Stomach (tissue), 9 donors: ENCODE data around the gene CXXC4. TPM values are rescaled to one million over a fixed set of nuclear protein-coding genes. Genes with fewer than 3 reads are reported as not detected.

Source experiments
- DNase-seq, 2 donors: peaks; one replicate each; pipeline versions ENCODE4 v3.0.0 to v3.0.0-alpha.2; 2013 to 2019
- H3K27ac ChIP-seq, 5 donors: fragments of 200-600 bp in 4 of 5; sonication (generic) in 4 of 5; one replicate each; pipeline ENCODE4 v1.5.1; 2013 to 2019; ENCODE audit warnings: mild to moderate bottlenecking in 1 of 5, moderate library complexity in 1 of 5
- H3K27me3 ChIP-seq, 3 donors: fragments of 200-600 bp; sonication (generic); one replicate each; pipeline ENCODE4 v1.5.1; 2017 to 2019; ENCODE audit warnings: mixed run types in 1 of 3
- H3K36me3 ChIP-seq, 4 donors: fragments of 200-600 bp; sonication (generic); 1 replicate in 3 of 4; 2 replicates in 1 of 4; pipeline ENCODE4 v1.5.1; 2016 to 2019
- H3K4me1 ChIP-seq, 4 donors: fragments of 200-600 bp; sonication (generic); one replicate each; pipeline ENCODE4 v1.5.1; 2016 to 2019
- H3K4me3 ChIP-seq, 4 donors: fragments of 200-600 bp; sonication (generic) in 3 of 4; one replicate each; pipeline ENCODE4 v1.5.1; 2016 to 2019; ENCODE audit warnings: mild to moderate bottlenecking in 1 of 4
- H3K9me3 ChIP-seq, 4 donors: fragments of 200-600 bp; sonication (generic); one replicate each; pipeline ENCODE4 v1.5.1; 2016 to 2019
- EP300 ChIP-seq: sonication (generic); formaldehyde crosslinking; IDR thresholded peaks from one replicate; pipeline ENCODE4 v1.6.1; 2017; ENCODE audit warnings: antibody characterized with exemption
- POLR2A ChIP-seq, 4 donors: fragments of 450-650 bp; IDR thresholded peaks; one replicate each; pipeline ENCODE4 v1.6.1; 2016; ENCODE audit warnings: antibody characterized with exemption in 4 of 4, control low read depth in 2 of 4, mild to moderate bottlenecking in 1 of 4, moderate library complexity in 1 of 4
- POLR2AphosphoS5 ChIP-seq, 3 donors: sonication (generic); formaldehyde crosslinking; IDR thresholded peaks; one replicate each; pipeline ENCODE4 v1.6.1; 2016; ENCODE audit warnings: antibody characterized with exemption in 3 of 3
- WGBS, 5 donors: extraction: QIAGEN DNeasy Blood & Tissue Kit in 3 of 5; methylation state at CpG; one replicate each; pipeline versions ENCODE4 v1.1.5 to v1.1.7; 2013 to 2018; 5-methylcytosine and 5-hydroxymethylcytosine counted together
- intact Hi-C: fragments of 100-400 bp; cut with DNase I; formaldehyde crosslinking; loops from one replicate; pipeline ENCODE4 v1.15.1; 2023; ENCODE audit warnings: low total_unique reads
- polyA plus RNA-seq, 3 donors: library from polyadenylated mRNA; stranded (reverse); fragments of 200-250 nt; gene quantifications; one replicate each; pipeline ENCODE4 v1.2.3, GENCODE V29; 2013
- total RNA-seq, 5 donors: library from RNA; depleted of rRNA; stranded (reverse); fragments of >200 nt; gene quantifications; one replicate each; pipeline versions ENCODE4 v1.1.0 to v1.2.3, GENCODE V29; 2014 to 2016
- TF ChIP-seq, protein P1 (sequence below), 7 experiments: fragments of 450-650 bp in 4 of 7; fragments of 200-600 bp in 3 of 7; sonication (generic) in 3 of 7; IDR thresholded peaks; one replicate each; pipeline ENCODE4 v1.5.1; 2016 to 2019; ENCODE audit warnings: antibody characterized with exemption in 7 of 7, control low read depth in 2 of 7, mild to moderate bottlenecking in 1 of 7
- donor health status: healthy with polysubstance abuse.
- donor health status: Bipolar disorder and iron deficiency.
- donor health status: healthy.

The CXXC4 gene
- total and polyA plus RNA-seq, 8 donors, result 0.10 to 18.5 (median 1.4) TPM; not detected in 2

DNA sequence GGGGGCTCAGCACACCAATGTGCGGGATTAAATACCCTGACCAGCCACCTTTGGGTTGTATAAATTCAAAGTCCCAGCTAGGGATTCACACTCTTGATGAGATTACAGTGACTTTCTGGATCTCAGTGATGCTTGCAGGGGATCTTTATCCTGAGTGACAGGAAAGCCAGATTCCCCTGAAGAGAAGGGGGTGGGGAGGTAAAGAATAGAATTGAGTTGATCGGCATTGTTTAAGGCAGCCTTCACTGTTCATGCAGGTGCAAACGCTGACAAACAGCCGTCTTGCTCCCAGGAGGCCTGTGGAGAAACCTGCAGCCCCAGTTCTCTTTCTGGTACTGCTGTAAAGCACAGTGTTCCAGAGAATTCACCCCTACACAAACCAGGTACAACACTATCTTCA, 19.0 kb downstream of the CXXC4 start:
- 41 to 65% (median 50%) methylated on average over 4 of the region's 4 CpGs for WGBS, 5 donors
- H3K4me3 ChIP-seq, result no peak overlapping the region
- H3K4me1 ChIP-seq, result no peaks in the 10 kb centered on the region
- intact Hi-C loops, result no loop called here
- H3K36me3 ChIP-seq, result no peaks in the 10 kb centered on the region
- no peak for DNase-seq
- no peaks in the 10 kb centered on the region for H3K27me3 ChIP-seq
- no peak overlapping the region for H3K27ac ChIP-seq
- no peaks in the 10 kb centered on the region for H3K9me3 ChIP-seq
- TF ChIP-seq POLR2A (IDR thresholded peaks at IDR 0.05) (no peak), POLR2AphosphoS5 (IDR thresholded peaks at IDR 0.05) (no peak), EP300 (no peak)
- TF ChIP-seq, protein P1, sequence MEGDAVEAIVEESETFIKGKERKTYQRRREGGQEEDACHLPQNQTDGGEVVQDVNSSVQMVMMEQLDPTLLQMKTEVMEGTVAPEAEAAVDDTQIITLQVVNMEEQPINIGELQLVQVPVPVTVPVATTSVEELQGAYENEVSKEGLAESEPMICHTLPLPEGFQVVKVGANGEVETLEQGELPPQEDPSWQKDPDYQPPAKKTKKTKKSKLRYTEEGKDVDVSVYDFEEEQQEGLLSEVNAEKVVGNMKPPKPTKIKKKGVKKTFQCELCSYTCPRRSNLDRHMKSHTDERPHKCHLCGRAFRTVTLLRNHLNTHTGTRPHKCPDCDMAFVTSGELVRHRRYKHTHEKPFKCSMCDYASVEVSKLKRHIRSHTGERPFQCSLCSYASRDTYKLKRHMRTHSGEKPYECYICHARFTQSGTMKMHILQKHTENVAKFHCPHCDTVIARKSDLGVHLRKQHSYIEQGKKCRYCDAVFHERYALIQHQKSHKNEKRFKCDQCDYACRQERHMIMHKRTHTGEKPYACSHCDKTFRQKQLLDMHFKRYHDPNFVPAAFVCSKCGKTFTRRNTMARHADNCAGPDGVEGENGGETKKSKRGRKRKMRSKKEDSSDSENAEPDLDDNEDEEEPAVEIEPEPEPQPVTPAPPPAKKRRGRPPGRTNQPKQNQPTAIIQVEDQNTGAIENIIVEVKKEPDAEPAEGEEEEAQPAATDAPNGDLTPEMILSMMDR (IDR thresholded peaks at IDR 0.05), result no peak

DNA sequence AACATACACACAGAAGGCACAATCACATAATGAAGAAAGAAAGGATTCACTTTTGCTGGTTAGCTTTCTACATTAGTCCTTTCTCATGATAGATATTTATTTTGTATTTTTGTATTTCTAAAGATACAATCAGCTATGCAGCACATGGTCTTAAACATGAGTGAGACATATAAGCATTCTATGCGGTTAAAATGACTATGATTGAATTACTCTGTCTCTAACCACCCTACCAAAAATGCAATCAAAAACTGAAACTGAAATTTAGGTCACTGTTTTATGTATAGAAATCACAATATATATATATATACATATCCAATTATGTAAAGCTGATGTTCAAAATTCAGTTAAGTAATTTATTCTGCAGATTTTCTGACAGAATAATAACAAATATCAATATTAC, 21.9 kb downstream of the CXXC4 start:
- Histone ChIP-seq H3K36me3 (no peaks in the 10 kb centered on the region), H3K4me1 (no peaks in the 10 kb centered on the region), H3K27ac (no peak overlapping the region), H3K27me3 (no peaks in the 10 kb centered on the region), H3K9me3 (no peaks in the 10 kb centered on the region), H3K4me3 (no peak overlapping the region)
- DNase-seq, result no peak
- intact Hi-C loops, result no loop called here
- TF ChIP-seq, protein P1 (IDR thresholded peaks at IDR 0.05), result no peak
- TF ChIP-seq EP300 (no peak), POLR2A (IDR thresholded peaks at IDR 0.05) (no peak)
- WGBS, 5 donors, result 82 to 98% (median 91%) methylated on average over 1 of the region's 1 CpG

DNA sequence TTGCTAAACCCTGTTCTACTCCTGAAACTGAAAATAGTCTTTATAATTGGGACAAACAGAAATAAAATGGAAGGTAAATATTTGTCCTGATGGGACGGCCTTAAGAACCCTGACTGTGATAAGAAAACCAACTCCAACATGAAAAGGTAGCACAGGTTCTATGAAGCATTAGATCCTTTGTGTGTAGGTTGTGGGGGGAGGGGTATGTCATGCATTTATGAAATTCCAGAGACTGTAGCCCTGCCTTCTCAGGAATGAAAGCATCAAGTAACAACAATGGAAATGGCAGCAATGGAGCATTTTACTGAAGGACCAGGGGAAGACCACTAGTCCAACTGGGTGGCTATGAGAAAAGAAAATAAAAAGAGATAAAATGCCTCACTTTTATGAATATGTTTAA, 23.9 kb downstream of the CXXC4 start:
- Histone ChIP-seq H3K4me3 (no peak overlapping the region), H3K9me3 (no peaks in the 10 kb centered on the region), H3K27me3 (no peaks in the 10 kb centered on the region), H3K4me1 (no peaks in the 10 kb centered on the region), H3K27ac (no peak overlapping the region), H3K36me3 (no peaks in the 10 kb centered on the region)
- no peak for TF ChIP-seq EP300
- no peak for TF ChIP-seq POLR2A (IDR thresholded peaks at IDR 0.05)
- TF ChIP-seq POLR2AphosphoS5 (IDR thresholded peaks at IDR 0.05), result no peak
- TF ChIP-seq, protein P1 (IDR thresholded peaks at IDR 0.05), result no peak
- DNase-seq, result no peak
- intact Hi-C loops, result no loop called here
- WGBS, 5 donors, result 25 to 42% (median 36%) methylated on average over 1 of the region's 1 CpG

DNA sequence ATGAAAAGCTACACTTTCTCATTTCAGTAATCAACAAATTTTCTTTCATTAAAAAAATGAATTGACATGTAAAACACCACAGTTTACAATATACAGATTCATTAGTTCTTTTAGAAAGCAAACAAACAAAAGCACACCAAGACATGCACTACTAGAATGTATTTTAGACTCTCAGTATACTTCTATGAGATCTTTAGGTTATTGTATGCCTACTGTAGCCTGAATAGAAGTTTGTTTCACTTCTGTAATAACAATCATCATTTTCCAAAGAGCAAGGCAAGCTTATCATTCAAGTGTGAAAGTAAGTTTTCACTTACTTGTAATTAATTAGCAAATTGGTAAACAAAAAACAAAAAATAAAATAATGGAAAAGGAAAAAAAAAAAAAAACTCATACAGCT, 24.9 kb downstream of the CXXC4 start:
- no peaks in the 10 kb centered on the region for H3K27me3 ChIP-seq
- H3K4me1 ChIP-seq, result no peaks in the 10 kb centered on the region
- no peaks in the 10 kb centered on the region for H3K9me3 ChIP-seq
- H3K4me3 ChIP-seq, result no peak overlapping the region
- no peaks in the 10 kb centered on the region for H3K36me3 ChIP-seq
- H3K27ac ChIP-seq, result no peak overlapping the region
- DNase-seq, result no peak
- intact Hi-C loops, result no loop called here
- no peak for TF ChIP-seq POLR2A (IDR thresholded peaks at IDR 0.05)
- TF ChIP-seq POLR2AphosphoS5 (IDR thresholded peaks at IDR 0.05), result no peak

DNA sequence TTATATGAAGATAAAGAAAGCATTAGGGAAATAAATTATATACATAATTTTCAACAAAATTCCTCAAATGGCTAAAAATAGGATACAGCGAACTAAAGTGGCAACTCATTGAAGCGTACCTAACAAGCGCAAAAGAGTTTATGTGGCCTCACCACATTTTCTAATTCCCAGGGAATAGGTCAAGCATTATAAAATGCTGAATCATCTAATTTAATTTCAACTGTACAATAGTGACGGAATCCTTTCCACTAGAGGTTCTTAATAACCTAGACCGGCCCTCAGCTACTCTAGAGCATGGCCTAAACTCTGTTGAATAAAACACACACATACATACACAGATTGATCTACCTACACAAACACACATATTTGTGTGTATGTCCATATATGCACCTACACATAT, 29.1 kb downstream of the CXXC4 start:
- TF ChIP-seq POLR2AphosphoS5 (IDR thresholded peaks at IDR 0.05), result no peak
- TF ChIP-seq, protein P1 (IDR thresholded peaks at IDR 0.05), result no peak
- Histone ChIP-seq H3K27me3 (no peaks in the 10 kb centered on the region), H3K4me1 (no peaks in the 10 kb centered on the region), H3K27ac (no peak overlapping the region), H3K4me3 (no peak overlapping the region), H3K9me3 (no peaks in the 10 kb centered on the region), H3K36me3 (no peaks in the 10 kb centered on the region)
- intact Hi-C loops, result no loop called here
- DNase-seq, result no peak
- 92 to 97% (median 95%) methylated on average over 5 of the region's 5 CpGs for WGBS, 5 donors
